SK-N-MC (cell line): ENCODE data around the gene DEF6.

Source experiments
- DNase-seq: peaks from one replicate; pipeline ENCODE4 v3.0.0-alpha.2; 2011; ENCODE audit warnings: low read depth, low spot score
- H3K27ac ChIP-seq: fragments of 200-600 bp; sonication (generic); 2 replicates; pipeline ENCODE4 v1.5.1; 2016; ENCODE audit warnings: mixed run types
- H3K36me3 ChIP-seq: fragments of 200-600 bp; sonication (generic); 2 replicates; pipeline ENCODE4 v1.6.1; 2017; ENCODE audit warnings: antibody characterized with exemption, low read length, mixed read lengths; ENCODE audit not compliant: insufficient read depth
- H3K4me3 ChIP-seq: fragments of 200-600 bp; sonication (generic); 2 replicates; pipeline ENCODE4 v1.5.1; 2016
- H3K9ac ChIP-seq: fragments of 200-600 bp; sonication (generic); 2 replicates; pipeline ENCODE4 v1.8.0; 2017; ENCODE audit warnings: mixed run types, mixed read lengths; ENCODE audit not compliant: insufficient read length
- H3K9me3 ChIP-seq: fragments of 200-600 bp; sonication (generic); 2 replicates; pipeline ENCODE4 v1.6.1; 2017; ENCODE audit warnings: low read depth, mild to moderate bottlenecking, antibody characterized with exemption, low read length, moderate library complexity, mixed read lengths
- EZH2 ChIP-seq: fragments of 200-600 bp; sonication (generic); IDR thresholded peaks from one replicate; pipeline ENCODE4 v1.6.1; 2017; ENCODE audit warnings: antibody characterized with exemption
- FOXP2 ChIP-seq: optimal IDR thresholded peaks from 2 replicates; pipeline ENCODE3; 2011; ENCODE audit warnings: mild to moderate bottlenecking, moderate library complexity; ENCODE audit not compliant: insufficient read depth; ENCODE audit errors: extremely low read length, control extremely low read depth
- POLR2AphosphoS5 ChIP-seq: IDR thresholded peaks from 2 replicates; pipeline ENCODE4 v1.6.1; 2012; ENCODE audit warnings: mild to moderate bottlenecking, low read depth, low read length, borderline replicate concordance

DEF6 gene

DNA sequence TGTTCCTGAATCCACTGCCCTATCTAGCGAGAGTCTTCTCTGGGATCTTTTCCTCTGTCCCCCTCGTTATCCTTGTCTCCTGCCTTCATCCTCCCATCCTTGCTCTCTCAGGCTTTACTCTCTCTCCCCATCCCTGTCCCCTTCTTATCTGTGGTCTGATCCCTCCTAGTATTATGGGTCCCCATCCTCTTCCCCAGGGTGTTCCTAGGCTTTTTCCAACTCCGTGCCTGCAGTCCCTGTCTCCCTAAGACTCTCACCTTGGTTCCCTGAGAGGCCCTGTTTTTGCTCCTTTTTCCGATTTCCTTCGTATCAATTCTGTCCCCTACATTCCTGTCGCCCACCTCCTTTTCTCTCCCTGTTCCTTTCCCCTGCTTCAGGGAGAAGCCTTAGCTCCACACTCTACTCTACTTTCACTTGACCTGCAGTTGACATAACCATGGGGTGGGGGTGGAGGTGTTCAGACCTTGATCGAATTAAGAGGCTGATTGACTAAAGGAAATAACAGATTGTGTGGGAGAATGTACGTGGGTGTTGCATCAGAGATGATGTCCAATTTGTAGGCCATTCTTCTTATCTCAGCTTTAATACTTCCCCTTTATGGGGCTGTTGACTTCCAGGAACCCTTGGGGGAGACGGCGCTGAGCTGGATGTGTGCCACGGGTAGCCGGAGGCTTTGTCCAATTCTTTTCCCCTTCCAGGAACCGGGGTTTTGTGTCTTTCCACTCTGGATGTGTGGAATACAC lies 45.6 kb downstream of the DEF6 start:
- peak overlapping the region; percentile 73 for H3K9ac ChIP-seq
- no peaks in the 10 kb centered on the region for H3K36me3 ChIP-seq
- DNase-seq: no peak
- H3K4me3 ChIP-seq: peak overlapping the region; percentile 87
- no peaks in the 10 kb centered on the region for H3K9me3 ChIP-seq
- TF ChIP-seq POLR2AphosphoS5: no peak
- no peak for TF ChIP-seq EZH2
- TF ChIP-seq FOXP2: no peak
- H3K27ac ChIP-seq: no peak overlapping the region

- no peaks in the 10 kb centered on the region for H3K9me3 ChIP-seq
These were observed 46.4 kb downstream of the DEF6 start for GRCh38 chr6:35343835-35344550.

DNA sequence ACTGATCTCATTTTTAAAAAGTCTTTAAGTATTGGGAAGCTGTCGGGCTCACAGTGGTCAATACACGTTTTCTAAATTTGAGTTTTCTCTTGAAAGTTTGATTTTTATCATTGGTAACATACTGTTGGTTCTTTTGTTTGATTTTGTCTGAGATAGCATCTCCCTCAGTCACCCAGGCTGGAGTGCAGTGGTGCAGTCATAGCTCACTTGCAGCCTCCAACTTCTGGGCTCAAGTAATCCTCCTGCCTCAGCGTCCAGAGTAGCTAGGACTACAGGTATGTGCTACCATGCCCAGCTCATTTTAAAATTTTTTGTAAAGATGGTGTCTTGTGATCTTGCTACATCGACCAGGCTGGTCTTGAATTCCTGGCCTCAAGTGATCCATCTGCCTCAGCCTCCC lies 53.8 kb downstream of the DEF6 start:
- peaks cover 4% of the 10 kb centered on the region; the same call in 1 of the 2 replicates for H3K36me3 ChIP-seq
- TF ChIP-seq POLR2AphosphoS5 (no peak), FOXP2 (no peak), EZH2 (no peak)
- DNase-seq: no peak

More at GRCh38 chr6:35343835-35344550, 46.4 kb downstream of the DEF6 start:
- DNase-seq: no peak
- Histone ChIP-seq H3K36me3 (no peaks in the 10 kb centered on the region), H3K27ac (no peak overlapping the region), H3K4me3 (peak overlapping the region; percentile 87), H3K9ac (peak overlapping the region; percentile 73)
- TF ChIP-seq EZH2 (no peak), POLR2AphosphoS5 (no peak), FOXP2 (no peak)

GRCh38 chr6:35352735-35353134 lies 55.1 kb downstream of the DEF6 start:
- DNase-seq: no peak
- Histone ChIP-seq H3K36me3 (peaks cover 4% of the 10 kb centered on the region; the same call in 1 of the 2 replicates), H3K9ac (no peak overlapping the region), H3K27ac (no peak overlapping the region), H3K9me3 (no peaks in the 10 kb centered on the region), H3K4me3 (no peak overlapping the region)
- TF ChIP-seq FOXP2 (no peak), EZH2 (no peak), POLR2AphosphoS5 (no peak)

More for the DNA sequence above, 53.8 kb downstream of the DEF6 start:
- no peaks in the 10 kb centered on the region for H3K9me3 ChIP-seq
- no peak overlapping the region for H3K4me3 ChIP-seq
- H3K9ac ChIP-seq: no peak overlapping the region
- H3K27ac ChIP-seq: no peak overlapping the region

DNA sequence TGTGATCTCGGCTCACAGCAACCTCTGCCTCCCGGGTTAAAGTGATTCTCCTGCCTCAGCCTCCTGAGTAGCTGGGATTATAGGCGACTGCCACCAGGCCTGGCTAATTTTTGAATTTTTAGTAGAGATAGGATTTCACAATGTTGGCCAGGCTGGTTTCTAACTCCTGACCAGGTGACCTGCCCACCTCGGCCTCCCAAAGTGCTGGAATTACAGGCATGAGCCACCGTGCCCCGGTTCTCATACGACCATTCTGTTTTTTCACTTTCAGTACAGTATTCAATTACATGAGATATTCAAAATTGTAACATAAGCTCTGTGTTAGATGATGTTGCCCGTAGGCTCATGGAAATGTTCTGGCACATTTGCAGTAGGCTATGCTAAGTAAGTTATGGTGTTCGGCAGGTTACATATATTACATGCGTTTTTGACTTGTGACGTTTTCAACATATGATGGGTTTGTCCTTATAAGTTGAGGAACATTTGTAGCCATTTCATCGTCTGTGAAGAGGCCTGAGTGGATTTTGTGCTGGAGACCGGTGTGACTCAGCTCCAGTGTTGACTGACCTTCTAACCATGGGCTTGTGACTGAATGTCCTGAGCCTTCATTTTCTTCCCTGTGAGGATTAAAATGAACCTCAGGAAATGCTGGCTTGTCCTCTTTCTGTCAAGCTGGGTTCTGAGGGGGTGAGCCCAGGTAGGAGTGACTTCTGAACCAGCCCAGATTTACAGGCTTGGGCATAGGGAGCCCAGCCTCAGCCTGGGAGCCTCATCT lies 56.9 kb downstream of the DEF6 start:
- TF ChIP-seq FOXP2 (no peak), EZH2 (no peak), POLR2AphosphoS5 (no peak)
- DNase-seq: no peak
- Histone ChIP-seq H3K36me3 (peaks cover 4% of the 10 kb centered on the region; the same call in 1 of the 2 replicates), H3K9ac (no peak overlapping the region), H3K9me3 (no peaks in the 10 kb centered on the region), H3K27ac (no peak overlapping the region), H3K4me3 (no peak overlapping the region)

GRCh38 chr6:35356391-35356790 lies 58.8 kb downstream of the DEF6 start:
- no peaks in the 10 kb centered on the region for H3K9me3 ChIP-seq
- H3K4me3 ChIP-seq: no peak overlapping the region
- no peak for DNase-seq
- no peak overlapping the region for H3K27ac ChIP-seq
- H3K36me3 ChIP-seq: peaks cover 4% of the 10 kb centered on the region; the same call in 1 of the 2 replicates
- H3K9ac ChIP-seq: no peak overlapping the region
- no peak for TF ChIP-seq FOXP2
- TF ChIP-seq EZH2: no peak
- no peak for TF ChIP-seq POLR2AphosphoS5

- Histone ChIP-seq H3K9ac (no peak overlapping the region), H3K9me3 (no peaks in the 10 kb centered on the region), H3K27ac (no peak overlapping the region), H3K36me3 (peaks cover 4% of the 10 kb centered on the region; the same call in 1 of the 2 replicates), H3K4me3 (no peak overlapping the region)
- TF ChIP-seq FOXP2: no peak
- TF ChIP-seq POLR2AphosphoS5: no peak
- TF ChIP-seq EZH2: no peak
- no peak for DNase-seq
These were observed 60.1 kb downstream of the DEF6 start for GRCh38 chr6:35357677-35358076.

- Histone ChIP-seq H3K9ac (no peak overlapping the region), H3K4me3 (no peak overlapping the region), H3K27ac (no peak overlapping the region), H3K9me3 (no peaks in the 10 kb centered on the region), H3K36me3 (peaks cover 3% of the 10 kb centered on the region; the same call in 1 of the 2 replicates)
- no peak for TF ChIP-seq EZH2
- TF ChIP-seq POLR2AphosphoS5: no peak
- no peak for TF ChIP-seq FOXP2
- no peak for DNase-seq
These were observed 60.5 kb downstream of the DEF6 start for GRCh38 chr6:35358086-35358485.
